Measurements from ENCODE around the gene DXO. TPM values are rescaled to one million over a fixed set of nuclear protein-coding genes. Genes with fewer than 3 reads are reported as not detected.
A peak's percentile ranks its signal among the peaks of the same experiment; 100 is the strongest.

Gene DXO
- total and polyA plus RNA-seq, 2 of the 13 experiments (the other 11 are each of a cell fraction or from before 2014, with no cell fraction given), result 18.6 to 26.2 TPM

DNA sequence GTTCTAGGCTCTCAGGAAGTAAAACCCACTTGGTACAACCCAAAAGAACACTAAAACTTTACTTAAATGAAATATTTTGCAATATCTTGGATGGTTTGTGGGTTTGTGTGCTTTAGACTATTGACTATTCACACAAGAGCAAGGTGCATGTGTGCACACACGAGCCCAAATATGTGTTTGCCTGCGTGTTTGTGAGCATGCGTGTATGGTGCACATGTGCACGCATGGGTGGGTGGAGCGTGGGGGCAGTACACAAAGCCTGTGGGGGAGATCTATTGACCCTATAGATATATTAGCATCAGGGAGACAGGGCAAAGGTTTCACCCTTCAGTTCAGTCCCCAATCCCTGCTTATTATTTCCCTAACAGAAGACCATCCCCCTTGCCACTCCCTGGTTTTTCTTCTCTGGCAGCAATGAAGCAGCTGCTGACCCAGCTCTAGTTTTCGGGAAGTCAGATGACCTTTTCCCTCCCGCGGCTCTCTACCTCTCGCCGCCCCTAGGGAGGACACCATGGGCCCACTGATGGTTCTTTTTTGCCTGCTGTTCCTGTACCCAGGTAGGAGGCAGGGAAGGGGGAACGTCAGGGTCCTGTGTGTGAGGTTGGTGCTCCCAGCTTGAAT, 44.6 kb downstream of the DXO start, which contains the start of gene C2 (continued):
- TF ChIP-seq RAD51 (IDR thresholded peaks at IDR 0.05; ENCODE audit: borderline replicate concordance), result 0 out of 2 replicates have a peak, but pooled peaks have one; percentile 5
- peak; percentile 98; the same call in 1 of the 2 replicates for TF ChIP-seq ZBTB20 (CRISPR knock-in tag; IDR thresholded peaks at IDR 0.05; ENCODE audit: borderline replicate concordance, low read depth)
- peak; percentile 63; the same call in 1 of the 2 replicates for TF ChIP-seq POGZ (CRISPR knock-in tag; IDR thresholded peaks at IDR 0.05)
- TF ChIP-seq ZNF547 (CRISPR knock-in tag; IDR thresholded peaks at IDR 0.05), result peak; percentile 6
- TF ChIP-seq PTBP1 (IDR thresholded peaks at IDR 0.05; ENCODE audit: low read depth, low read length, poor library complexity, severe bottlenecking), result no peak
- TF ChIP-seq CHCHD3 (CRISPR knock-in tag; IDR thresholded peaks at IDR 0.05), result peak; percentile 50; the same call in 1 of the 2 replicates
- peak; percentile 62; the same call in 1 of the 2 replicates for TF ChIP-seq ZNF431 (CRISPR knock-in tag; IDR thresholded peaks at IDR 0.05; ENCODE audit: borderline replicate concordance, low read depth)
- TF ChIP-seq ZNF296 (CRISPR knock-in tag; conservative IDR thresholded peaks at IDR 0.05), result no peak
- TF ChIP-seq ZNF790 (CRISPR knock-in tag; IDR thresholded peaks at IDR 0.05; ENCODE audit: borderline replicate concordance), result peak; percentile 40; the same call in 1 of the 2 replicates
- TF ChIP-seq KDM1A (CRISPR knock-in tag; IDR thresholded peaks at IDR 0.05), result peak; percentile 92
- TF ChIP-seq ZNF614 (CRISPR knock-in tag; IDR thresholded peaks at IDR 0.05; ENCODE audit: borderline replicate concordance), result peak; percentile 78
- TF ChIP-seq SNAPC2 (CRISPR knock-in tag; IDR thresholded peaks at IDR 0.05), result peak; percentile 96; the same call in 1 of the 2 replicates
- TF ChIP-seq JUNB (CRISPR knock-in tag; IDR thresholded peaks at IDR 0.05; ENCODE audit: borderline replicate concordance), result no peak; the same call in 1 of the 2 replicates
- TF ChIP-seq ZNF335 (CRISPR knock-in tag; IDR thresholded peaks at IDR 0.05), result peak; percentile 94
- TF ChIP-seq, protein P1, sequence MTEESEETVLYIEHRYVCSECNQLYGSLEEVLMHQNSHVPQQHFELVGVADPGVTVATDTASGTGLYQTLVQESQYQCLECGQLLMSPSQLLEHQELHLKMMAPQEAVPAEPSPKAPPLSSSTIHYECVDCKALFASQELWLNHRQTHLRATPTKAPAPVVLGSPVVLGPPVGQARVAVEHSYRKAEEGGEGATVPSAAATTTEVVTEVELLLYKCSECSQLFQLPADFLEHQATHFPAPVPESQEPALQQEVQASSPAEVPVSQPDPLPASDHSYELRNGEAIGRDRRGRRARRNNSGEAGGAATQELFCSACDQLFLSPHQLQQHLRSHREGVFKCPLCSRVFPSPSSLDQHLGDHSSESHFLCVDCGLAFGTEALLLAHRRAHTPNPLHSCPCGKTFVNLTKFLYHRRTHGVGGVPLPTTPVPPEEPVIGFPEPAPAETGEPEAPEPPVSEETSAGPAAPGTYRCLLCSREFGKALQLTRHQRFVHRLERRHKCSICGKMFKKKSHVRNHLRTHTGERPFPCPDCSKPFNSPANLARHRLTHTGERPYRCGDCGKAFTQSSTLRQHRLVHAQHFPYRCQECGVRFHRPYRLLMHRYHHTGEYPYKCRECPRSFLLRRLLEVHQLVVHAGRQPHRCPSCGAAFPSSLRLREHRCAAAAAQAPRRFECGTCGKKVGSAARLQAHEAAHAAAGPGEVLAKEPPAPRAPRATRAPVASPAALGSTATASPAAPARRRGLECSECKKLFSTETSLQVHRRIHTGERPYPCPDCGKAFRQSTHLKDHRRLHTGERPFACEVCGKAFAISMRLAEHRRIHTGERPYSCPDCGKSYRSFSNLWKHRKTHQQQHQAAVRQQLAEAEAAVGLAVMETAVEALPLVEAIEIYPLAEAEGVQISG (CRISPR knock-in tag; IDR thresholded peaks at IDR 0.05), result peak; percentile 77
- TF ChIP-seq PPARG (CRISPR knock-in tag; conservative IDR thresholded peaks at IDR 0.05), result peak; percentile 86
- 0 out of 2 replicates have a peak, but pooled peaks have one; percentile 13 for TF ChIP-seq MZF1 (CRISPR knock-in tag; IDR thresholded peaks at IDR 0.05; ENCODE audit: borderline replicate concordance)
- TF ChIP-seq ZNF101 (CRISPR knock-in tag; IDR thresholded peaks at IDR 0.05; ENCODE audit: borderline replicate concordance, low read depth), result no peak
- peak; percentile 49 for TF ChIP-seq ZFY (CRISPR knock-in tag; IDR thresholded peaks at IDR 0.05)
- TF ChIP-seq ZNF256 (CRISPR knock-in tag; conservative IDR thresholded peaks at IDR 0.05), result no peak; the same call in 1 of the 2 replicates
- no peak for TF ChIP-seq GABPA (IDR thresholded peaks at IDR 0.05; ENCODE audit: low read depth, low read length)
- 0 out of 2 replicates have a peak, but pooled peaks have one; percentile 30 for TF ChIP-seq GABPA (CRISPR knock-in tag; IDR thresholded peaks at IDR 0.05; ENCODE audit: low read depth)
- TF ChIP-seq SMC3 (IDR thresholded peaks at IDR 0.05; ENCODE audit: low read length), result peak; percentile 47
- no peak; the same call in 1 of the 2 replicates for TF ChIP-seq ZFP37 (CRISPR knock-in tag; IDR thresholded peaks at IDR 0.05; ENCODE audit: borderline replicate concordance)
- TF ChIP-seq ZNF670 (CRISPR knock-in tag; IDR thresholded peaks at IDR 0.05; ENCODE audit: borderline replicate concordance), result 0 out of 2 replicates have a peak, but pooled peaks have one; percentile 75
- TF ChIP-seq EEA1 (CRISPR knock-in tag; IDR thresholded peaks at IDR 0.05; ENCODE audit: borderline replicate concordance), result peak; percentile 59; the same call in 1 of the 2 replicates

All from HepG2 (cell line).